Omental fat pad (tissue), 4 donors: Measurements from ENCODE around the gene HPCAL4. TPM values are rescaled to one million over a fixed set of nuclear protein-coding genes. Genes with fewer than 3 reads are reported as not detected.

Experiments used
- ATAC-seq: fragments of 150-250 bp; one replicate; pipeline ENCODE4 v1.9.1; 2016; ENCODE audit warnings: mild to moderate bottlenecking, moderate library complexity; ENCODE audit not compliant: low FRiP score
- DNase-seq: peaks from one replicate; pipeline ENCODE4 v3.0.0-alpha.2; 2019; ENCODE audit warnings: low spot score
- CTCF ChIP-seq, 3 donors: fragments of 450-650 bp; IDR thresholded peaks; one replicate each; pipeline ENCODE4 v1.5.1; 2016 to 2017; ENCODE audit warnings: antibody characterized with exemption in 3 of 3, mild to moderate bottlenecking in 3 of 3, moderate library complexity in 2 of 3
- total RNA-seq, 4 donors: library from RNA; depleted of rRNA; stranded (reverse); fragments of >200 nt; gene quantifications; one replicate each; pipeline ENCODE4 v1.1.0, GENCODE V29; 2016

HPCAL4 gene
- total RNA-seq, 4 donors from 2014 or later, result 0.16 to 0.74 (median 0.24) TPM; not detected in 1

GRCh38 chr1:39688706-39689105 is 2.5 kb downstream of the HPCAL4 start:
- ATAC-seq (no peak), DNase-seq (no peak)
- no peak for TF ChIP-seq CTCF (IDR thresholded peaks at IDR 0.05)

GRCh38 chr1:39687243-39687642 is 4.0 kb downstream of the HPCAL4 start:
- DNase-seq (no peak), ATAC-seq (no peak)
- TF ChIP-seq CTCF (IDR thresholded peaks at IDR 0.05), result no peak

GRCh38 chr1:39685071-39685470 is 6.2 kb downstream of the HPCAL4 start:
- no peak for DNase-seq
- no peak for TF ChIP-seq CTCF (IDR thresholded peaks at IDR 0.05)
- no peak for ATAC-seq

GRCh38 chr1:39684313-39684664 is 6.9 kb downstream of the HPCAL4 start:
- no peak for TF ChIP-seq CTCF (IDR thresholded peaks at IDR 0.05)
- DNase-seq (no peak), ATAC-seq (no peak)

- ATAC-seq (no peak), DNase-seq (no peak)
- TF ChIP-seq CTCF (IDR thresholded peaks at IDR 0.05), result no peak
These were observed 7.5 kb downstream of the HPCAL4 start for GRCh38 chr1:39683591-39684312.

- TF ChIP-seq CTCF (IDR thresholded peaks at IDR 0.05), result no peak
- DNase-seq (no peak), ATAC-seq (no peak)
These were observed 9.2 kb downstream of the HPCAL4 start for GRCh38 chr1:39681999-39682398.

- no peak for TF ChIP-seq CTCF (IDR thresholded peaks at IDR 0.05)
- DNase-seq (no peak), ATAC-seq (no peak)
These were observed 9.9 kb downstream of the HPCAL4 start for GRCh38 chr1:39681294-39681693.
